Measurements from ENCODE around the gene ARHGAP22.

ARHGAP22 gene

DNA sequence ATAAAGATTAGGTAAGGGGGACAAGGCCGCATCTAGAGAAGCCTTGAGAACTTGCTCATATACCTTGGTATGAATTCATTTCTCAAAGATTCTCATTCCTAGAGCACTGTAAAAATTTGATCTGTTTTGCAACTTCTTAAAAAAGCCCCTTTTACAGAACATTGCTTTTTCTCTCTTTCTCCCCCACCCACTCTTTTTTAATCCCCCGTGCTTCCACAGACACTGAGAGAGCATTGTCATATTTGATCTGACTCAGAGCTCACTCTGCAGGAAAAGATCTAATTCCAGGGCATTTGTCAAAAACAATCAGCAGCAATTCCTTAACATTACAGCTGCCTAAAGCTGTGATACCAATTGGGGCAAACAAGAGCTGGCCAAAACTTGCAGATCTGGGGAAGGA lies 92.0 kb downstream of the ARHGAP22 start:
- H3K27me3 ChIP-seq (replicated peaks; ENCODE audit: control insufficient read depth, insufficient read depth, low read length) = no peaks in the 10 kb centered on the region
- H3K4me1 ChIP-seq (ENCODE audit: control insufficient read depth, insufficient read depth, low read length) = peaks cover 7% of the 10 kb centered on the region
- H3K9ac ChIP-seq (ENCODE audit: low read length) = no peak overlapping the region
- H3K4me3 ChIP-seq (ENCODE audit: low read length) = no peak overlapping the region
- peaks cover 26% of the 10 kb centered on the region for H3K9me3 ChIP-seq (ENCODE audit: control insufficient read depth, low read length)
- H3K36me3 ChIP-seq (ENCODE audit: control insufficient read depth, insufficient read depth, low read length, severe bottlenecking) = no peaks in the 10 kb centered on the region
- DNase-seq (ENCODE audit: low read depth) = no peak

DNA sequence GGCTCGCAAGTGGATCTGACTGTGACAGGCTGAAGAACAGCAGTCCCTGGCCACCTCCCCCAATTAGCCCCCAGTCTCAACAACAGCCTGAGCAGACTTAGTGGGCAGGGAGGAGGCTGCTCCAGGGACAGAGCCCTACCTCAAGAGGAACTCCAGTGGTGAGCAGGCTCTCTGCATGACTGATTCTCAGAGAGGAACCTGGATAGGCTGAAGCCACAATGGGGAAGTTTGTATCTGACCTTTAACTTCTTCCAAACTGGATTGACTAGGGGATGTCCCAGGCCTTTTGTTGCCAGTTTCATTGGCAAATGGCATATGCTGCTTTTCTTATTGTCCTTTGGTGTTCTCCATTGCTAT lies 93.0 kb downstream of the ARHGAP22 start:
- H3K36me3 ChIP-seq (ENCODE audit: control insufficient read depth, insufficient read depth, low read length, severe bottlenecking) = no peaks in the 10 kb centered on the region
- H3K9ac ChIP-seq (ENCODE audit: low read length) = no peak overlapping the region
- H3K9me3 ChIP-seq (ENCODE audit: control insufficient read depth, low read length) = peaks cover 26% of the 10 kb centered on the region
- no peak for DNase-seq (ENCODE audit: low read depth)
- H3K4me3 ChIP-seq (ENCODE audit: low read length) = no peak overlapping the region
- peaks cover 7% of the 10 kb centered on the region for H3K4me1 ChIP-seq (ENCODE audit: control insufficient read depth, insufficient read depth, low read length)
- no peaks in the 10 kb centered on the region for H3K27me3 ChIP-seq (replicated peaks; ENCODE audit: control insufficient read depth, insufficient read depth, low read length)

DNA sequence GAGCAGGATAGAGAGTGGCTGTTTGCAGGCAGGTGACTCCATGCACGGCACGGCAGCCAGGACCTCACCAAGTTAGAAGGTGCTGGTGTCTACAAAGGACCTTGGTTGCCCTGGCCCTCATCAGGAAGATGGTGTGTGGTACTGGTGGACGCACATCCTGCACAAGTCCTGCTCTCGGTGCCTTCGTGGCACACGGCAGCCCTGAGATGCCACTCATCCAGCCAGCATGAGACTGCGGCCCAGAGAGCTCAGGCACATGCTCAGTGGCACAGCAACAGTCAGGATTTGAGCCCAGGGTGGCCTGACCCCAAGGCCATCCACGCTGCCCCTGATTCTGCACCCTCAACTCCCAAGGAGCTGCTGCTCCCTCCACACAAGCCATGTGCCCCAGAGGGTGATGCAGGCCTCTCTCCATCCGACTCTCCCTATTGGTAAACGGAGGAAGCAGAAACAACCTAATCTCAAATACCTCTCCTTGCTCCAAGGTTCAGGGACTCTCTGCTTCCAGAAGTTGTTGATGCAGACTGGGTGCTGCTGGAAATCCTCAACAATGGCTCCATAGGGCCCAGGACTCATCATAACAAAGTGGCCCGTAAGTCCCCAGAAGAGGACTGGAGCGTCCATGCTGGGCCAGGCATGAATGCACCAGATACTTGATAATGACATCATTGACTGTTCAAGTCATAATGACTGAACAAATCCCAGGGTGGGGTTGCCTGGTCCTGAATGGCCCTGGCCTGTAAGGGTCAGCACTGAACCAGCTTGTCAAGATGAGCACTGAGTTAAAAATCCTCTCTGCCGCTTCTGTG lies 93.6 kb downstream of the ARHGAP22 start:
- Histone ChIP-seq H3K36me3 (ENCODE audit: control insufficient read depth, insufficient read depth, low read length, severe bottlenecking) (no peaks in the 10 kb centered on the region), H3K4me1 (ENCODE audit: control insufficient read depth, insufficient read depth, low read length) (peaks cover 7% of the 10 kb centered on the region), H3K27me3 (replicated peaks; ENCODE audit: control insufficient read depth, insufficient read depth, low read length) (no peaks in the 10 kb centered on the region), H3K9me3 (ENCODE audit: control insufficient read depth, low read length) (peaks cover 26% of the 10 kb centered on the region), H3K4me3 (ENCODE audit: low read length) (no peak overlapping the region), H3K9ac (ENCODE audit: low read length) (no peak overlapping the region)
- no peak for DNase-seq (ENCODE audit: low read depth)

DNA sequence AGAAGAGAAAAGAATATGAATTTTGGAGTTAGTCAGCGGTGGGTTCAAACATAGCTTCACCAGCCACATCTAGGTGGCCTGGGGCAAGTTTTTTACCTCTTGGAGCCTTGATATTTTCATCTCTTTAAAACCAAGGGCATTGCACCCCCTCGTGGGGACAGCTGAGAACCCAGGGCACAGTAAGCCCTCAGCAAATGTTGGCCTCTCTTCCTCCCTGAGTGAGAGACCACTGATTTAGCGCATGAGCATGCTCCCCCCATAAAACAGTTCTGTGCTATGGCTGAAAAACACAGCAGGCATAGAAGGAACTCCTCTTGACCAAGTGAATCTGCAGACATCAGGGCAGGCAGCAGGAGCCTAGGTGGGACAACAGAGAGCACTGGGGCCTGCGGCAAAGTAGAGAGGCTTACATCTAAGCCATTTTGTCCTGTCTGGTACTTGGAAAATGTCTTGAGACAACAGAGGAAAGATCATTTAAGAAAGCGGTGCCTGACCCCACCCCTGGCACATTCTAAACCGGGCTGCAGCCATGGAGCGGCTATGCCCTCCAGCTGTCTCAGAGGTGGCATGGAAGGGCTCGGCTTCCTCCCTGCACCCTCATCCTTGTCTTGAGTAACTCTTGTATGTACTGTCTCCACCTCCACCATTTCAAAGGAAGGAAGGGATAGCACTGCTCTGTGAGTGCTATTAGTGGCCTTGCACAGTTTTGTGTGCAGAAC lies 94.7 kb downstream of the ARHGAP22 start:
- no peak overlapping the region for H3K4me3 ChIP-seq (ENCODE audit: low read length)
- H3K9ac ChIP-seq (ENCODE audit: low read length) = no peak overlapping the region
- no peaks in the 10 kb centered on the region for H3K27me3 ChIP-seq (replicated peaks; ENCODE audit: control insufficient read depth, insufficient read depth, low read length)
- H3K36me3 ChIP-seq (ENCODE audit: control insufficient read depth, insufficient read depth, low read length, severe bottlenecking) = no peaks in the 10 kb centered on the region
- no peak for DNase-seq (ENCODE audit: low read depth)
- H3K9me3 ChIP-seq (ENCODE audit: control insufficient read depth, low read length) = peaks cover 19% of the 10 kb centered on the region
- H3K4me1 ChIP-seq (ENCODE audit: control insufficient read depth, insufficient read depth, low read length) = peaks cover 7% of the 10 kb centered on the region

DNA sequence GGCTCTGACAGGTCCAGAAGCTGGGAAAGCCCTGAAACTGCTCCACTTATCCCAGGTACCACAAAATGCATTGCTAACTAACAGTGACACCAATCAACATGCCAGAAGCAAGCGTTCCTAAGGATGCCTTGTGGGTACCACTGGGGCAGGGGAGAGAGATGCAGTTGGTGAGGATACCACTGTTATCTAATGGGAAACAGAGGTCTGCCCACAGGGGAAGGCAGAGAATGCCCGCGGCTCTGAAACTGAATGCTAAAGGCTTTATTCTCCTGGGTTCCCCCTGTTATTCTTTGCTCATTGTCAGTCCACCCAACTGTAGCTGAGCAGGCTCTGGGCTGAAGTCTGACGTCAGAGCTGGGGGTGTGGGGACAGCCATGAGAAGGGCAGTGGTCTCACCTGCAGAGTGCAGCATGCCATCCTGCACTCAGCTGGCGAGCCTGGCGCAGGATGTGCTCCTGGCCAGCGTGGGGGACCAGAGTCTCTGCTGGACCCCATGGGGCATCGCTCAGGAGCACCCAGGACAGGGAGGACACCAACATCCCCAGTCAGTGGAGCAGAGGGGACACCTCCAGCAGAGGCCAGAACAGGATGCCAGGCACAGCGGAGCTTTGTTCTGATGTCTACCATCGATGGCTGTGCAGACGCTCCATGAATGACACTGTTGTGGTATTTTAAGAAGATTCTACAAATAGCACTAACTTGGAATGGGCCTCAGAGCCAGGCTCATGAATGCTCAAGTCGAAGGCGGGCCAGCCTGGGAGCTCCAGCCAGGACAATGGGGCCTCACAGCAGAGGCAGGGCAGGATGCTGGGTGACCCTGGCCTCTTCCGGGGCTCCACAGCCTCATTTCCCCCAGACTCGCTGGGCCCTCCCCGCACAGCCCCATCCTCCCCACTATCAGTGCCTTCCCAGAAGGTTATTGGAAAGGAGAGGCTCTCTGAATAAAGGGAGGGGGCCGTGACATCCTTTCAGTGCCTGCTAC lies 95.8 kb downstream of the ARHGAP22 start:
- no peaks in the 10 kb centered on the region for H3K27me3 ChIP-seq (replicated peaks; ENCODE audit: control insufficient read depth, insufficient read depth, low read length)
- H3K4me3 ChIP-seq (ENCODE audit: low read length) = no peak overlapping the region
- no peak for DNase-seq (ENCODE audit: low read depth)
- peaks cover 9% of the 10 kb centered on the region for H3K9me3 ChIP-seq (ENCODE audit: control insufficient read depth, low read length)
- H3K9ac ChIP-seq (ENCODE audit: low read length) = no peak overlapping the region
- no peaks in the 10 kb centered on the region for H3K36me3 ChIP-seq (ENCODE audit: control insufficient read depth, insufficient read depth, low read length, severe bottlenecking)
- peaks cover 7% of the 10 kb centered on the region for H3K4me1 ChIP-seq (ENCODE audit: control insufficient read depth, insufficient read depth, low read length)

DNA sequence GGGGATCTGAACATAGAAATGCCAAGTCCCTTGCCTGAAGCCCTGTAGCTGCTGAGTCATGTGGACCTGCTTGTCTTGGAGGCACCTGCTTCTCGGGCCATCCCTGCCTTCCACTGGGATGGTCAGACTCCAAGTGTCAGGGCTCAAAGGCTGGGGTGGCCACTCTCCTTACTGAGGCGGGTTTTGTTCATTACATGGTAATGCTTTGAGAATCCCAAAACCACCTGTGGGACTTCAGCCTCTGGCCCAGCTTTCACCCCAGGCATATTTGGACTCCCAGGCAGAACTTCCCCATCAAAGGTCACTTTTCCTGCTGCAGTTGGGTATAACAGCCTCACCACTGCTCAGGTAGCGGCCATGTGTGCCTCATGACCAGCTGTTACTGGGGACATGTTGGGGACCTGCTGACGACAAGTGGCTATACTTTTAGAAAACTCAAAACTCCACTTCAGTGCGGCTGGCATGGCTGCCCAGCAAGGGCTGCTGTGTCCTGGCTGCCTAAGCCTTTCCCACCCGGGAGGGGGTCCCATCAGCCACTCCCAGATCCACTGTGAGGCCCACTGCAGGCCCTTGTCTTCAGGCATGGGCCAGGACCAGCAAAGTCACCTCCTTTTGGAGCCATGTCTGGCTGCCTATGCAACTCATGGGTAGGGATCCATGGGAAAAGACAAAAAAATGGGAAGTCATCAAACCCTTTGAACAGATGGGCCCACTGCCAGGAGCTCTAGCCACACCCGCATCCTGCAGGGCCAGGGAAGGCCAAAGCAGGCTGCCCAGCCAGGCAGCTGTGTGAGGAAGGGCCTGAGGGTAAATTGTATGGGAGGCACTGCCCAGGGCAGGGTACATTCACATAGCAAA lies 96.7 kb downstream of the ARHGAP22 start:
- no peaks in the 10 kb centered on the region for H3K27me3 ChIP-seq (replicated peaks; ENCODE audit: control insufficient read depth, insufficient read depth, low read length)
- H3K9me3 ChIP-seq (ENCODE audit: control insufficient read depth, low read length) = peaks cover 1% of the 10 kb centered on the region
- peaks cover 7% of the 10 kb centered on the region for H3K4me1 ChIP-seq (ENCODE audit: control insufficient read depth, insufficient read depth, low read length)
- DNase-seq (ENCODE audit: low read depth) = no peak
- no peaks in the 10 kb centered on the region for H3K36me3 ChIP-seq (ENCODE audit: control insufficient read depth, insufficient read depth, low read length, severe bottlenecking)
- H3K4me3 ChIP-seq (ENCODE audit: low read length) = no peak overlapping the region
- H3K9ac ChIP-seq (ENCODE audit: low read length) = no peak overlapping the region

DNA sequence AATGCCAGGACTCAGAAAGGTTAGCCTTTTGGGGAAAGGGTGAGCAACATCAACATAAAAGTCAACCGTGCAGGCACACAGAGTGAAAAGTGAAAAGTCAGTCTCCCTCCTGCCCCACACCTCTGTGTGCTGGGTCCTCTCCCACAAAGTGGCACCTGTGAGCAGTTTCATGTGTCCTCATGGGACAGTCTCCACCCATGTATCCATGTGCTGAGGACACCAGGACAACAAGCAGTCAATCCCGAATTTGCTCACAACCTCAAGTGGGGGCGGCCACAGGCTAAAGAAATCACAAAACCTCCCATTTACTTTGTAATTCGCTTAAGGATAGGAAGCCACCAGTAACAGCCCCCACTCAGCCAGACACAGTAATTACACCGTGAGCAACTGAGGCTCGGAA lies 97.4 kb downstream of the ARHGAP22 start:
- DNase-seq (ENCODE audit: low read depth) = no peak
- Histone ChIP-seq H3K4me3 (ENCODE audit: low read length) (no peak overlapping the region), H3K27me3 (replicated peaks; ENCODE audit: control insufficient read depth, insufficient read depth, low read length) (no peaks in the 10 kb centered on the region), H3K36me3 (ENCODE audit: control insufficient read depth, insufficient read depth, low read length, severe bottlenecking) (no peaks in the 10 kb centered on the region), H3K4me1 (ENCODE audit: control insufficient read depth, insufficient read depth, low read length) (peaks cover 7% of the 10 kb centered on the region), H3K9me3 (ENCODE audit: control insufficient read depth, low read length) (no peaks in the 10 kb centered on the region), H3K9ac (ENCODE audit: low read length) (no peak overlapping the region)

DNA sequence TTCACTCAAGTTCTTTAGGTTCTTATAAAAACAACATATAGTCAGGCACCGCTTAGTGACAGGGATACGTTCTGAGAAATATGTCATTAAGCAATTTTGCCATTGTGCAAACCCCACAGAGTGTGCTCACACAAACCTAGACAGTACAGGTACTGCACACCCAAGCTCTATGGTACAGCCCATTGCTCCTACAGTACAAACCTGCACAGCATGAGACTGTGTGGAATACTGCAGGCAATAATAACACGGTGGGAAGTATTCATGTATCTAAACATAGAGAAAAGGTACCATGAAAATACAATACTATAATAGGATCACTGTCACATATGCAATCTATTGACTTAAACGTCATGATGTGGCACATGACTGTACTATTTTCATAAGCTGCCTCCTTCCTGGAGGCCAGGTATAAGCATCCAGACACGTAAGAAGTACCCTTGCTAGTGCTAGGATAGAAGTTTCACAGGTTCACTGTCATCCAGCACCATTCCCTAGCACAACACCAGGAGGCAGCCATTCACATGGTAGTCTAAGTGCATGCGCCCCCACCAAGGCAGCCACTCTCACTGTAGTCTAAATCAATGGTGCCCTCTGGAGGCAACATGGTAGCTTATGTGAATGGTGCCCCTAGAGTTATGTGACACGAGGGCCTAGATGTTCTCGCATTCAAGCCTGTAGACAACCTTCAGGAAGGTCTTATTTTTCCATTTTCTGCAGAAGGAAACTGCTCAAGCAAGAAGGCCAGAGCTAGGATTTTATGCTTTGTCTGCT lies 98.5 kb downstream of the ARHGAP22 start:
- Histone ChIP-seq H3K4me1 (ENCODE audit: control insufficient read depth, insufficient read depth, low read length) (peaks cover 7% of the 10 kb centered on the region), H3K9ac (ENCODE audit: low read length) (no peak overlapping the region), H3K27me3 (replicated peaks; ENCODE audit: control insufficient read depth, insufficient read depth, low read length) (no peaks in the 10 kb centered on the region), H3K36me3 (ENCODE audit: control insufficient read depth, insufficient read depth, low read length, severe bottlenecking) (no peaks in the 10 kb centered on the region), H3K9me3 (ENCODE audit: control insufficient read depth, low read length) (no peaks in the 10 kb centered on the region), H3K4me3 (ENCODE audit: low read length) (no peak overlapping the region)
- peak; percentile 25 for DNase-seq (ENCODE audit: low read depth)

DNA sequence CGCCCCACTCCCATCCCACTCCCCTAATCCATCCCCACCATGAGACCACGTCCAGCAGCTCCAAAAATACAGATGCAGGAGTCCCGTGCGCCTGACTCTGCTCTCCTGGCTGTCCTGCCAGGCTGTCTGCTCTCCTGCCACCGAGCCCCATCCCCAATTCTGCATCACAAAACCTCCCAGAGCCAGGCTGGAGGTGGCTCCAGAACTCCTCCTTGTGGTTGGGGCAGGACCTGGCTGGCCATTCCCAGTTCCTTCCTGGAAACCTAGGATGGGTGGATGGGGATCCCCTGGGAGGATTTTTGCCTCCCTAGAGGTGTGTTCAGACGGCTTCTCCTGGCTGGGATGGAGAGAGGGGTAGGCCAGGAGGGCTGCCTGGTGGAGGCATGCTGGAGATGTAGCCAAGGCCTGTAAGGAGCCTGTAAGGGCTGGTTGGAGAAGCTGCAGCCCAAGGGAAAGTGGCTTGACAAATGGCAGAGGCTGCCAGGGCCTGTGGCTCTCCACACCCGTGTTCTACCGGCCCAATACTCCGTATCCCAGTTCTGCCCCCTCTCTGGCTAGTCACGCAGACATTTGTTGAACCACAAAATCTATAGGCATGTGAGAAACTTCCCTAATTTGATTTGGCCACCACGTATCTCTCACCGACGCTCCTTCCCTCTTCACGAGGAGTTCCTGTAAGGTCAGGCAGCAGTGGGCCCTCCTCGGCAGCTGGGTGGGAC lies 99.3 kb downstream of the ARHGAP22 start:
- H3K4me3 ChIP-seq (ENCODE audit: low read length) = no peak overlapping the region
- peaks cover 7% of the 10 kb centered on the region for H3K4me1 ChIP-seq (ENCODE audit: control insufficient read depth, insufficient read depth, low read length)
- H3K9me3 ChIP-seq (ENCODE audit: control insufficient read depth, low read length) = no peaks in the 10 kb centered on the region
- H3K27me3 ChIP-seq (replicated peaks; ENCODE audit: control insufficient read depth, insufficient read depth, low read length) = no peaks in the 10 kb centered on the region
- H3K36me3 ChIP-seq (ENCODE audit: control insufficient read depth, insufficient read depth, low read length, severe bottlenecking) = no peaks in the 10 kb centered on the region
- no peak overlapping the region for H3K9ac ChIP-seq (ENCODE audit: low read length)
- no peak for DNase-seq (ENCODE audit: low read depth)

All from adipocyte (in vitro differentiated cells).